ENCODE data around the gene MPPE1. TPM values are rescaled to one million over a fixed set of nuclear protein-coding genes. Genes with fewer than 3 reads are reported as not detected.

Gene MPPE1
- total and polyA plus RNA-seq, 9 of the 15 experiments (the other 6 are each of a cell fraction or from before 2014, with no cell fraction given) = 10.7 to 19.5 (median 13.3) TPM

GRCh38 chr18:11925800-11926481, 17.8 kb upstream of the MPPE1 start (continued):
- TF ChIP-seq RREB1 (CRISPR knock-in tag; IDR thresholded peaks at IDR 0.05) (no peak), GABPB2 (CRISPR knock-in tag; conservative IDR thresholded peaks at IDR 0.05) (no peak), TAF15 (IDR thresholded peaks at IDR 0.05; ENCODE audit: low read depth, low read length) (no peak), PHB (CRISPR knock-in tag; IDR thresholded peaks at IDR 0.05) (no peak), ZNF217 (CRISPR knock-in tag; IDR thresholded peaks at IDR 0.05) (no peak), ZBTB2 (IDR thresholded peaks at IDR 0.05) (0 out of 2 replicates have a peak, but pooled peaks have one; percentile 69), HCFC1 (IDR thresholded peaks at IDR 0.05; ENCODE audit: low read depth, low read length) (no peak), ZNF830 (CRISPR knock-in tag; IDR thresholded peaks at IDR 0.05) (no peak), SREBF1 (IDR thresholded peaks at IDR 0.05; ENCODE audit: borderline replicate concordance, low read depth, low read length) (no peak), CTCFL (IDR thresholded peaks at IDR 0.05; ENCODE audit: borderline replicate concordance, insufficient read depth, low read depth, low read length, poor library complexity, severe bottlenecking) (no peak), RNF219 (CRISPR knock-in tag; IDR thresholded peaks at IDR 0.05) (no peak), KDM4B (IDR thresholded peaks at IDR 0.05; ENCODE audit: borderline replicate concordance in 2 of 2, low read depth in 1 of 2) (no peak), HNRNPH1 (optimal IDR thresholded peaks at IDR 0.05; ENCODE audit: low read depth, low read length) (no peak)
